ENCODE measurements around the gene ALPL. TPM values are rescaled to one million over a fixed set of nuclear protein-coding genes. Genes with fewer than 3 reads are reported as not detected.

The ALPL gene
- polyA plus RNA-seq, 1 donor from 2014 or later: 0.42 TPM

DNA sequence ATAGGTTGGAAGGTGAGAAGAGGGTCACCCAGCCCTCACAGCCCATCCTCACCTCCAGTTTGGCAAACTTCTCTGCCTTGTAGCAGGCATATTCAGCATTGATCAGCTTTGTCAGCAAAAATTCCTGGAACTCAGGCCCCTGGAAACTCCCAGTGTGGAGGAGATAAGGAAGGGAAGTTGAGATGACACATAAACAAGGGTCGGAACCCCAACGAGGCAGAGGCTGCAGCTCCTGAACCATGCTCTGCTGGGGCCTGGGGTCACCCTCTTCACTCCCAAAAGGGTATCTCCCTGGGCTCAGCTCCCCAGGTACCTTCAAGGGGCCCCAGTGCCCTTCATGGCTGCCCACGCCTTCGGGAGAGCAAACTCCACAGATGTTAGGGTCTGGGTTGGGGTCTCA is 99.6 kb downstream of the ALPL start:
- no peak overlapping the region for H3K9ac ChIP-seq (ENCODE audit: low read length)

DNA sequence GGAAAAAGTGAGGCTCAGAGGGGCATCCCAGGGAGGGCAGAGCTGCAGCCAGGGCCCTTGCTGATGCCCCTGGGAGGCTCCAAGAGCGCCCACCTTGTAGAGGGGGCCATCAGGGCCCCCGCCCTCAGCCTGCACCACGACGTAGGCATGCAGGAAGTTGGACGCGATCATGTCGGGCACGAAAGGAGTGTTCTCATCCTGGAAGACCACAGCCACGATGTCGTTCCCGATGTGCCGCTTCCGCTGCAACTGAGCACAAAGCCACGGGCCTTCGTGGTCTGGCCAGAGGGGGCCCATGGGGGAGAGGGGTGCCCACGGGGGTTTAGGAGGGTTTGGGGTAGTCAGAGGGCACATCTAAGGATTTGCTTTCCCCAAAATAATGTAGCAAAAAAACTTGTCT is 100.8 kb downstream of the ALPL start:
- Histone ChIP-seq H3F3A (ENCODE audit: insufficient read depth, low read length, poor library complexity, severe bottlenecking) (no peaks in the 10 kb centered on the region), H3K9ac (ENCODE audit: low read length) (no peak overlapping the region), H3K4me2 (ENCODE audit: low read length) (no peak overlapping the region), H3K27me3 (ENCODE audit: insufficient read depth, low read depth, low read length) (no peaks in the 10 kb centered on the region), H4K20me1 (ENCODE audit: insufficient read depth) (no peaks in the 10 kb centered on the region), H3K79me2 (replicated peaks; ENCODE audit: insufficient read depth, low read length) (no peaks in the 10 kb centered on the region), H3K9me3 (ENCODE audit: low read length) (no peaks in the 10 kb centered on the region), H3K9me2 (ENCODE audit: insufficient read depth, low read length) (no peaks in the 10 kb centered on the region), H2AFZ (ENCODE audit: low read depth, low read length) (no peak overlapping the region), H3K27ac (ENCODE audit: low read length) (no peak overlapping the region), H3K4me3 (ENCODE audit: low read length) (no peak overlapping the region), H3K36me3 (ENCODE audit: insufficient read depth, low read length) (no peaks in the 10 kb centered on the region)
- no peak for TF ChIP-seq EZH2 (IDR thresholded peaks at IDR 0.05; ENCODE audit: borderline replicate concordance, insufficient read depth, low read length, poor library complexity, severe bottlenecking)
- no peak for TF ChIP-seq SMC3 (conservative IDR thresholded peaks at IDR 0.05; ENCODE audit: poor library complexity)
- no peak for TF ChIP-seq TAF1 (IDR thresholded peaks at IDR 0.05; ENCODE audit: low read depth)
- TF ChIP-seq MXI1 (conservative IDR thresholded peaks at IDR 0.05; ENCODE audit: poor library complexity, severe bottlenecking): no peak
- no peak for TF ChIP-seq EP300 (conservative IDR thresholded peaks at IDR 0.05; ENCODE audit: poor library complexity, severe bottlenecking)
- no peak for TF ChIP-seq RAD21 (conservative IDR thresholded peaks at IDR 0.05)
- TF ChIP-seq POLR2AphosphoS5 (IDR thresholded peaks at IDR 0.05): no peak
- TF ChIP-seq, protein P1, sequence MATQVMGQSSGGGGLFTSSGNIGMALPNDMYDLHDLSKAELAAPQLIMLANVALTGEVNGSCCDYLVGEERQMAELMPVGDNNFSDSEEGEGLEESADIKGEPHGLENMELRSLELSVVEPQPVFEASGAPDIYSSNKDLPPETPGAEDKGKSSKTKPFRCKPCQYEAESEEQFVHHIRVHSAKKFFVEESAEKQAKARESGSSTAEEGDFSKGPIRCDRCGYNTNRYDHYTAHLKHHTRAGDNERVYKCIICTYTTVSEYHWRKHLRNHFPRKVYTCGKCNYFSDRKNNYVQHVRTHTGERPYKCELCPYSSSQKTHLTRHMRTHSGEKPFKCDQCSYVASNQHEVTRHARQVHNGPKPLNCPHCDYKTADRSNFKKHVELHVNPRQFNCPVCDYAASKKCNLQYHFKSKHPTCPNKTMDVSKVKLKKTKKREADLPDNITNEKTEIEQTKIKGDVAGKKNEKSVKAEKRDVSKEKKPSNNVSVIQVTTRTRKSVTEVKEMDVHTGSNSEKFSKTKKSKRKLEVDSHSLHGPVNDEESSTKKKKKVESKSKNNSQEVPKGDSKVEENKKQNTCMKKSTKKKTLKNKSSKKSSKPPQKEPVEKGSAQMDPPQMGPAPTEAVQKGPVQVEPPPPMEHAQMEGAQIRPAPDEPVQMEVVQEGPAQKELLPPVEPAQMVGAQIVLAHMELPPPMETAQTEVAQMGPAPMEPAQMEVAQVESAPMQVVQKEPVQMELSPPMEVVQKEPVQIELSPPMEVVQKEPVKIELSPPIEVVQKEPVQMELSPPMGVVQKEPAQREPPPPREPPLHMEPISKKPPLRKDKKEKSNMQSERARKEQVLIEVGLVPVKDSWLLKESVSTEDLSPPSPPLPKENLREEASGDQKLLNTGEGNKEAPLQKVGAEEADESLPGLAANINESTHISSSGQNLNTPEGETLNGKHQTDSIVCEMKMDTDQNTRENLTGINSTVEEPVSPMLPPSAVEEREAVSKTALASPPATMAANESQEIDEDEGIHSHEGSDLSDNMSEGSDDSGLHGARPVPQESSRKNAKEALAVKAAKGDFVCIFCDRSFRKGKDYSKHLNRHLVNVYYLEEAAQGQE (IDR thresholded peaks at IDR 0.05; ENCODE audit: borderline replicate concordance): no peak
- TF ChIP-seq, protein P2, sequence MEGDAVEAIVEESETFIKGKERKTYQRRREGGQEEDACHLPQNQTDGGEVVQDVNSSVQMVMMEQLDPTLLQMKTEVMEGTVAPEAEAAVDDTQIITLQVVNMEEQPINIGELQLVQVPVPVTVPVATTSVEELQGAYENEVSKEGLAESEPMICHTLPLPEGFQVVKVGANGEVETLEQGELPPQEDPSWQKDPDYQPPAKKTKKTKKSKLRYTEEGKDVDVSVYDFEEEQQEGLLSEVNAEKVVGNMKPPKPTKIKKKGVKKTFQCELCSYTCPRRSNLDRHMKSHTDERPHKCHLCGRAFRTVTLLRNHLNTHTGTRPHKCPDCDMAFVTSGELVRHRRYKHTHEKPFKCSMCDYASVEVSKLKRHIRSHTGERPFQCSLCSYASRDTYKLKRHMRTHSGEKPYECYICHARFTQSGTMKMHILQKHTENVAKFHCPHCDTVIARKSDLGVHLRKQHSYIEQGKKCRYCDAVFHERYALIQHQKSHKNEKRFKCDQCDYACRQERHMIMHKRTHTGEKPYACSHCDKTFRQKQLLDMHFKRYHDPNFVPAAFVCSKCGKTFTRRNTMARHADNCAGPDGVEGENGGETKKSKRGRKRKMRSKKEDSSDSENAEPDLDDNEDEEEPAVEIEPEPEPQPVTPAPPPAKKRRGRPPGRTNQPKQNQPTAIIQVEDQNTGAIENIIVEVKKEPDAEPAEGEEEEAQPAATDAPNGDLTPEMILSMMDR (IDR thresholded peaks at IDR 0.05; ENCODE audit: poor library complexity, severe bottlenecking): no peak

More for the DNA sequence above, 99.6 kb downstream of the ALPL start:
- no peaks in the 10 kb centered on the region for H3K9me2 ChIP-seq (ENCODE audit: insufficient read depth, low read length)
- H2AFZ ChIP-seq (ENCODE audit: low read depth, low read length): no peak overlapping the region
- H3K9me3 ChIP-seq (ENCODE audit: low read length): no peaks in the 10 kb centered on the region
- H3K4me2 ChIP-seq (ENCODE audit: low read length): no peak overlapping the region
- no peaks in the 10 kb centered on the region for H3K27me3 ChIP-seq (ENCODE audit: insufficient read depth, low read depth, low read length)
- H3K4me3 ChIP-seq (ENCODE audit: low read length): no peak overlapping the region
- no peaks in the 10 kb centered on the region for H4K20me1 ChIP-seq (ENCODE audit: insufficient read depth)
- H3K27ac ChIP-seq (ENCODE audit: low read length): no peak overlapping the region
- TF ChIP-seq SMC3 (conservative IDR thresholded peaks at IDR 0.05; ENCODE audit: poor library complexity): no peak
- no peak for TF ChIP-seq MXI1 (conservative IDR thresholded peaks at IDR 0.05; ENCODE audit: poor library complexity, severe bottlenecking)
- TF ChIP-seq RAD21 (conservative IDR thresholded peaks at IDR 0.05): no peak
- TF ChIP-seq EP300 (conservative IDR thresholded peaks at IDR 0.05; ENCODE audit: poor library complexity, severe bottlenecking): no peak
- TF ChIP-seq, protein P1 (IDR thresholded peaks at IDR 0.05; ENCODE audit: borderline replicate concordance): no peak
- TF ChIP-seq POLR2AphosphoS5 (IDR thresholded peaks at IDR 0.05): no peak
- TF ChIP-seq, protein P2 (IDR thresholded peaks at IDR 0.05; ENCODE audit: poor library complexity, severe bottlenecking): no peak
- no peak for TF ChIP-seq EZH2 (IDR thresholded peaks at IDR 0.05; ENCODE audit: borderline replicate concordance, insufficient read depth, low read length, poor library complexity, severe bottlenecking)
- no peak for TF ChIP-seq TAF1 (IDR thresholded peaks at IDR 0.05; ENCODE audit: low read depth)
- no peaks in the 10 kb centered on the region for H3K36me3 ChIP-seq (ENCODE audit: insufficient read depth, low read length)
- no peaks in the 10 kb centered on the region for H3K79me2 ChIP-seq (replicated peaks; ENCODE audit: insufficient read depth, low read length)
- H3F3A ChIP-seq (ENCODE audit: insufficient read depth, low read length, poor library complexity, severe bottlenecking): no peaks in the 10 kb centered on the region

All from neural cell (in vitro differentiated cells).